VCaP (cell line): Measurements from ENCODE around the gene RAP1A.

ENCODE experiments used
- H3K27ac ChIP-seq: fragments of 450-650 bp; 2 replicates; pipeline ENCODE4 v1.5.1; 2017
- TF ChIP-seq, protein P1 (sequence below): fragments of 450-650 bp; conservative IDR thresholded peaks from 2 replicates; pipeline ENCODE4 v1.5.1; 2017; ENCODE audit warnings: mild to moderate bottlenecking, moderate library complexity

The RAP1A gene

GRCh38 chr1:111720977-111721786 lies 101.6 kb downstream of the RAP1A start:
- TF ChIP-seq, protein P1, sequence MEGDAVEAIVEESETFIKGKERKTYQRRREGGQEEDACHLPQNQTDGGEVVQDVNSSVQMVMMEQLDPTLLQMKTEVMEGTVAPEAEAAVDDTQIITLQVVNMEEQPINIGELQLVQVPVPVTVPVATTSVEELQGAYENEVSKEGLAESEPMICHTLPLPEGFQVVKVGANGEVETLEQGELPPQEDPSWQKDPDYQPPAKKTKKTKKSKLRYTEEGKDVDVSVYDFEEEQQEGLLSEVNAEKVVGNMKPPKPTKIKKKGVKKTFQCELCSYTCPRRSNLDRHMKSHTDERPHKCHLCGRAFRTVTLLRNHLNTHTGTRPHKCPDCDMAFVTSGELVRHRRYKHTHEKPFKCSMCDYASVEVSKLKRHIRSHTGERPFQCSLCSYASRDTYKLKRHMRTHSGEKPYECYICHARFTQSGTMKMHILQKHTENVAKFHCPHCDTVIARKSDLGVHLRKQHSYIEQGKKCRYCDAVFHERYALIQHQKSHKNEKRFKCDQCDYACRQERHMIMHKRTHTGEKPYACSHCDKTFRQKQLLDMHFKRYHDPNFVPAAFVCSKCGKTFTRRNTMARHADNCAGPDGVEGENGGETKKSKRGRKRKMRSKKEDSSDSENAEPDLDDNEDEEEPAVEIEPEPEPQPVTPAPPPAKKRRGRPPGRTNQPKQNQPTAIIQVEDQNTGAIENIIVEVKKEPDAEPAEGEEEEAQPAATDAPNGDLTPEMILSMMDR: no peak
- no peak overlapping the region for H3K27ac ChIP-seq

DNA sequence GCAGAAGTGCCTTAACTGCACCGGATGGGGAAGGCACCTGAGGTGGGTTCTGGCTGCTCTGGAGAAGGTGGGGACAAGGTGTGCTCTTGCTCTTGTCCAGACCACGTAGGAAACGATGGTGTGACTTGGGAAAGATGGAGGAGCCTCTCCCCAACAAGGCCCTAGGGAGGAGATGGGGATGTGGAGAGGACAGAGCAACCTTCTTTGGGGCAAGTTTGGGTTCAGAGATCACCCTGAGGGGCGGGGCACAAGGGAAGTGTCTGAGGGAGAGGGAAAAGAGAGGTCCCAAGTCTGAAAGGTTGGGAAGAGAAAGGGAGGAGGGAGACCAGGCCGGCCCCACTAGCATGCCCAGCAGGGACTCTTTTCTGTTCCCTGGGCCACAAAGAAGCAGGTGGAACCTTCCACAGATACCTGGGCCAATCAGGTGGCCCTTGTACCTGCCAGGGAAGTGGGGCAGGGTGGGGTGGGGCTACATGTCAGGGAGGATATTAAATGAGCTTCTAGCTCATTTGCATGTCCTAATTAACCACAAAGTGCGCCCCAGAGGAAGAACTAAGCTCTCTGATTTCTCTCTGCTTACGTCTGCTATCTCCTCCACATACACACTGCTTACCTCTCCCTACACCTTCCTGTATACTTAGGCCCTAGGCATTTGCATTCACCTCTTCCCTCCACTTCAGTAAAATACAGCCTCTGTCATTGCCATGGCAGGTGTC lies 103.7 kb downstream of the RAP1A start:
- H3K27ac ChIP-seq: no peak overlapping the region
- TF ChIP-seq, protein P1: no peak

DNA sequence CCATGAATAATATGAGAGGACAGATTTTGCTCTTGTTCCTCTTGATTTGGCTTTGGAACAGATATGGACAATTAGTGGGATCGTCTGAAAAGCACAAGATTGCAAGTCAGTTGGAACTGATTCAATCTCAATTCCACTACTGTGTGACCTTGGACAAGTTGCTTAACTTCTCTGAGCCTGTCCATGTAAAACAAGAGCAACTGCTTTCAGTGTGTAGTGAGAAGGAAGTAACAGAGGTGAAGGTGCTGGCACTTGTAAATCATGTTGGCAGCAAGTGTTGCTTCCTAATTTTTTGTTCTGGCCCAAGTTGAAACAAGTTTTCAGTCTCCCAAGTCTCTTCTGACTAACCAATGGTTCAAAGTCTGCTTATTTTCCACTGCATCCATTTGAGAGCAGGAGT lies 104.3 kb downstream of the RAP1A start:
- TF ChIP-seq, protein P1: no peak
- H3K27ac ChIP-seq: no peak overlapping the region

- H3K27ac ChIP-seq: no peak overlapping the region
Observed at GRCh38 chr1:111725192-111725591, 105.6 kb downstream of the RAP1A start.

DNA sequence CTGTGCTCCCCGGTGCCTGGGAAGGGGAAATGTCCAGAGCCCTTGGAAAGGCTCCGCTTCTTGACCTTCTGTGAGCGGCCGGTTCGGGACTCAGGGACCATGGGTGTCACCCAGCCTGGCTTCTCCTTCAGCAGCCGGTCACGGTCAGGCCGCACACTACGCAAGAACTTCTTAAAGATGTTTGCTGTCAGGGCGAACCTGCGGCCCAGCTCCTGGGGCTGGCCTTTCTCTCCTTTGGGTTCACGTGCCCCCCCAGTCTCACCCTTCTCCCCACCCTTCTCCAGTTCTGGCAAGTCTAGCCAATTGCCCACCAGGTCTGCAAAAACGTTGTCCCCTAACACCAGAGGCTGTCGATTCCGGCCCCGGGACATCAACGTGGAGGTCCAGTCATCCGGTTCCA lies 107.5 kb downstream of the RAP1A start:
- H3K27ac ChIP-seq: no peak overlapping the region
- TF ChIP-seq, protein P1: no peak

More at GRCh38 chr1:111725192-111725591, 105.6 kb downstream of the RAP1A start:
- TF ChIP-seq, protein P1: no peak

DNA sequence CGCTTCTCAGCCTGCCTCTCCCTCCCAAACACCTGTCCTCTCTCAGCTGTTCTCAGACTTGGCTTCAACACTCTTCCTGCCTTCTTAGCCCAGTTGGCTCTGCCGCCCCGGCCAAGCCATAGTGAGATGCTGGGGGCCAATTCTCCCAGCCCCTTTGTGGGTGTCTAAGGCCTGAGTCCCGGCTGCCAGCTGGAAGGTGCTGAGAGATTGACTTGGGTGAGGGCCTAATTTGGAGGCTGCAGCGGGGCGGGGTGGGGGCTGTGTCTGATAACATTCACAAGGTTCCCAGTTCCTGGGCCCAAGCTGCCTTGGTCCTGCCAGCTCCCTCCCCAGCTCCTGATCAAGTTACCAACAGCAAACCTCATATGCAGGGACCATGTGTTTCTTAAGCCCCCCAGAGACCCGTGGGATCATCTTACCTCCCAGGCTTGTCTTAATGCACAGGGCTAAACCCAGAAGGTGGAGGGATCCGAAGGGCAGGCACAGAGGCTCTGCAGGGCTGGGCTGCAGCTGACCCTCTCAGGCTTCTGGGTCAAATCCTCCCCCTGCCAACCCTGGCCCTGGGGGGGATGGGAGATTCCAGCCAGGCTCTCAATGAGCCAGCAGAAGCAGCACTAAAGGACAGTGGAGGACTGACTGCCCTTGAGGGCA lies 109.8 kb downstream of the RAP1A start:
- H3K27ac ChIP-seq: no peak overlapping the region
- TF ChIP-seq, protein P1: no peak
